Activated naive CD8-positive, alpha-beta T cell treated with anti-CD3 and anti-CD28 coated beads, Interleukin-2, amount 50 U/mL, for 16 hours (primary cell): ENCODE measurements around the gene PGAP3.

Experiments used
- DNase-seq: peaks from one replicate; pipeline ENCODE4 v3.0.0-alpha.2; 2020; ENCODE audit warnings: low read depth, low spot score

Gene PGAP3

DNA sequence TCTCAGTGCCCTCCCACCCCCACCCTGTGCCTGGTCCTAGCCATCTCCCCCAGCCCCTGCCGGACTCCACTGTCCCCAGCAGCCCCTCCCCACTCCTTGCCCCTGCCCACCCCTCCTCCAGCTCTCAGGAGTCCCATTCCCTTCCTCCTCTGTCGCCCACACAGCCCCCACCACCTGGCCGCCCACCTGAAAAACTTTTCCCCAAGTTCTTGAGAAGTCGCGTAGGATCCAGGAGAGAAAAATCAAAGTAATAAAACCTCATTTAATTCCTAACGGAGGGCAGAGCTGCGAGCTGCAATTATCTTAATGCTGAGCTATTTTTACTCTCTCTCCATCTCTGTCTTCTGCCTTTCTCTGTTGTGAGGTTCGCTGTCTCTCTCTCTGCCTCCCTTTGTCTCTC lies 63.5 kb downstream of the PGAP3 start:
- no peak for DNase-seq

GRCh38 chr17:39623356-39623950 lies 64.4 kb downstream of the PGAP3 start:
- peak; percentile 77 for DNase-seq

GRCh38 chr17:39622380-39623006 lies 65.4 kb downstream of the PGAP3 start:
- no peak for DNase-seq

DNA sequence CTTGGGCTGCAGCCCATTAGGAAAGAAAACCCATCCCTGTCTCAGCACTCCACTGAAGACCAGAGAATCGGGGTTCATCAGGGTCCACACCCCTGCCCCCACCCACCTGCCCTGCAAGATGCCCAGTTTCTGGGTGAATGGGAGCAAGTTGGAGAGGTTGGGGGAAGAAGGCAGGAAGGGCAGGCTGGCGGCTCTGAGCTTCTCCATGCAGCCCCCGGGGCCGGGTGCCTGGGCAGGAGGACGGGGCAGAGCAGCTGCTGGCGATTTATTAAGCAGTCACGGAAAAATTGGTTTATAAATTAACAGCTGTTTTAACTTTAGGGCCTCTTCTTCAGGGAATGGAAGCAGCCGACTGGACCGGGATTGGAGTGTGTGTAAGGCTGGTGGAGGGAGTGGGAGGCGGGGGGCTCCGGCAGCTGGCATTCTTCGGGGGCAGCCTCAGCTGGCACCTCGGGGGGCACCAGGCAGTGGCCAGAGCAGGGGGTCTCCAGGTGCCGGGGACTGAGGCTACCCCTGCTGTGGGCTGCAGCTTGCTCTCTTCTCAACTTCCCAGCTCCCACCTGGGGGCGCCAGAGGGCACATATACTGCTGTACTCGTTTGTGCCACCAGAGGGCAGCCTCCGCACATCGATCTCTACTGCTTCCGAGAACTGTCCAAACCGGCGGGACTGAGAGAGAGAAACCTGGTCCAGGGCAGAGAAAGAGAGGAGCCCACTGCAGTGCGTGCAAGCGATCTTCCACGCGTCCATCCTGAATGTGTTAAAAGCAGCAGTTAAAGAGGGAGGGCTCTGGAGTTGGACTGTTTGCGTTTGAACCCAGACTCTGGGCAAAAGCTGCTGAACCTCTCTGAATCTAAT lies 66.1 kb downstream of the PGAP3 start:
- peak; percentile 73 for DNase-seq
